ENCODE data around the gene DCHS2. TPM values are rescaled to one million over a fixed set of nuclear protein-coding genes. Genes with fewer than 3 reads are reported as not detected.

DCHS2 gene
- polyA plus RNA-seq, 4 donors, result 0.10 to 0.34 TPM; not detected in 2

GRCh38 chr4:154467886-154468285 is 23.7 kb downstream of the DCHS2 start:
- Histone ChIP-seq H3K36me3 (ENCODE audit: control insufficient read depth in 3 of 3, insufficient read depth in 2 of 3, low read depth in 1 of 3, low read length in 3 of 3) (no peaks in the 10 kb centered on the region), H3K4me3 (ENCODE audit: low read depth in 1 of 3, low read length in 3 of 3) (no peak overlapping the region), H3K9me3 (ENCODE audit: control insufficient read depth in 2 of 2, insufficient read depth in 1 of 2, low read depth in 1 of 2, low read length in 1 of 2) (no peaks in the 10 kb centered on the region), H3K27ac (ENCODE audit: low read depth in 1 of 3, low read length in 2 of 3) (no peak overlapping the region), H3K4me1 (ENCODE audit: control insufficient read depth in 3 of 3, insufficient read depth in 2 of 3, low read depth in 1 of 3, low read length in 2 of 3) (no peaks in the 10 kb centered on the region), H3K27me3 (ENCODE audit: control insufficient read depth in 3 of 3, insufficient read depth in 3 of 3, low read length in 3 of 3) (peaks cover 0 to 2% (median 0%) of the 10 kb centered on the region in 3 donors)
- no peak for DNase-seq
- WGBS, 3 donors, result 16 to 52% (median 32%) methylated on average over 1 of the region's 1 CpG
- FAIRE-seq, result no peak

- WGBS, 3 donors, result 82 to 89% (median 83%) methylated on average over 5 of the region's 5 CpGs
- H3K36me3 ChIP-seq (ENCODE audit: control insufficient read depth in 3 of 3, insufficient read depth in 2 of 3, low read depth in 1 of 3, low read length in 3 of 3), result no peaks in the 10 kb centered on the region
- no peak overlapping the region for H3K4me3 ChIP-seq (ENCODE audit: low read depth in 1 of 3, low read length in 3 of 3)
- no peaks in the 10 kb centered on the region for H3K9me3 ChIP-seq (ENCODE audit: control insufficient read depth in 2 of 2, insufficient read depth in 1 of 2, low read depth in 1 of 2, low read length in 1 of 2)
- FAIRE-seq, result no peak
- H3K4me1 ChIP-seq (ENCODE audit: control insufficient read depth in 3 of 3, insufficient read depth in 2 of 3, low read depth in 1 of 3, low read length in 2 of 3), result no peaks in the 10 kb centered on the region
- H3K27ac ChIP-seq (ENCODE audit: low read depth in 1 of 3, low read length in 2 of 3), result no peak overlapping the region
- no peak for DNase-seq
- peaks cover 0 to 2% (median 0%) of the 10 kb centered on the region in 3 donors for H3K27me3 ChIP-seq (ENCODE audit: control insufficient read depth in 3 of 3, insufficient read depth in 3 of 3, low read length in 3 of 3)
These were observed 25.3 kb downstream of the DCHS2 start for GRCh38 chr4:154466336-154466735.

GRCh38 chr4:154465085-154465484 is 26.5 kb downstream of the DCHS2 start:
- no peak for FAIRE-seq
- H3K27me3 ChIP-seq (ENCODE audit: control insufficient read depth in 3 of 3, insufficient read depth in 3 of 3, low read length in 3 of 3), result peaks cover 0 to 2% (median 0%) of the 10 kb centered on the region in 3 donors
- no peaks in the 10 kb centered on the region for H3K36me3 ChIP-seq (ENCODE audit: control insufficient read depth in 3 of 3, insufficient read depth in 2 of 3, low read depth in 1 of 3, low read length in 3 of 3)
- no peak for DNase-seq
- WGBS, 3 donors, result 81 to 90% (median 89%) methylated on average over 6 of the region's 6 CpGs
- no peaks in the 10 kb centered on the region for H3K9me3 ChIP-seq (ENCODE audit: control insufficient read depth in 2 of 2, insufficient read depth in 1 of 2, low read depth in 1 of 2, low read length in 1 of 2)
- no peak overlapping the region for H3K27ac ChIP-seq (ENCODE audit: low read depth in 1 of 3, low read length in 2 of 3)
- no peaks in the 10 kb centered on the region for H3K4me1 ChIP-seq (ENCODE audit: control insufficient read depth in 3 of 3, insufficient read depth in 2 of 3, low read depth in 1 of 3, low read length in 2 of 3)
- no peak overlapping the region for H3K4me3 ChIP-seq (ENCODE audit: low read depth in 1 of 3, low read length in 3 of 3)

- no peak for DNase-seq
- 73 to 87% (median 85%) methylated on average over 1 of the region's 1 CpG for WGBS, 3 donors
These were observed 26.9 kb downstream of the DCHS2 start for GRCh38 chr4:154464654-154465053.

GRCh38 chr4:154462081-154462810 is 29.4 kb downstream of the DCHS2 start:
- H3K36me3 ChIP-seq (ENCODE audit: control insufficient read depth in 3 of 3, insufficient read depth in 2 of 3, low read depth in 1 of 3, low read length in 3 of 3), result no peaks in the 10 kb centered on the region
- H3K27ac ChIP-seq (ENCODE audit: low read depth in 1 of 3, low read length in 2 of 3), result no peak overlapping the region
- no peaks in the 10 kb centered on the region for H3K4me1 ChIP-seq (ENCODE audit: control insufficient read depth in 3 of 3, insufficient read depth in 2 of 3, low read depth in 1 of 3, low read length in 2 of 3)
- H3K27me3 ChIP-seq (ENCODE audit: control insufficient read depth in 3 of 3, insufficient read depth in 3 of 3, low read length in 3 of 3), result peaks cover 0 to 2% (median 0%) of the 10 kb centered on the region in 3 donors
- no peaks in the 10 kb centered on the region for H3K9me3 ChIP-seq (ENCODE audit: control insufficient read depth in 2 of 2, insufficient read depth in 1 of 2, low read depth in 1 of 2, low read length in 1 of 2)
- FAIRE-seq (no peak), DNase-seq (no peak)
- WGBS, 3 donors, result 86 to 91% (median 89%) methylated on average over 3 of the region's 3 CpGs
- no peak overlapping the region for H3K4me3 ChIP-seq (ENCODE audit: low read depth in 1 of 3, low read length in 3 of 3)

More at GRCh38 chr4:154464654-154465053, 26.9 kb downstream of the DCHS2 start:
- FAIRE-seq, result no peak
- Histone ChIP-seq H3K4me1 (ENCODE audit: control insufficient read depth in 3 of 3, insufficient read depth in 2 of 3, low read depth in 1 of 3, low read length in 2 of 3) (no peaks in the 10 kb centered on the region), H3K9me3 (ENCODE audit: control insufficient read depth in 2 of 2, insufficient read depth in 1 of 2, low read depth in 1 of 2, low read length in 1 of 2) (no peaks in the 10 kb centered on the region), H3K27ac (ENCODE audit: low read depth in 1 of 3, low read length in 2 of 3) (no peak overlapping the region), H3K36me3 (ENCODE audit: control insufficient read depth in 3 of 3, insufficient read depth in 2 of 3, low read depth in 1 of 3, low read length in 3 of 3) (no peaks in the 10 kb centered on the region), H3K4me3 (ENCODE audit: low read depth in 1 of 3, low read length in 3 of 3) (no peak overlapping the region), H3K27me3 (ENCODE audit: control insufficient read depth in 3 of 3, insufficient read depth in 3 of 3, low read length in 3 of 3) (peaks cover 0 to 2% (median 0%) of the 10 kb centered on the region in 3 donors)

GRCh38 chr4:154457471-154457870 is 34.1 kb downstream of the DCHS2 start:
- H3K27ac ChIP-seq (ENCODE audit: low read depth in 1 of 3, low read length in 2 of 3), result no peak overlapping the region
- no peak for FAIRE-seq
- H3K27me3 ChIP-seq (ENCODE audit: control insufficient read depth in 3 of 3, insufficient read depth in 3 of 3, low read length in 3 of 3), result peaks cover 0 to 3% (median 0%) of the 10 kb centered on the region in 3 donors
- 68 to 81% (median 78%) methylated on average over 6 of the region's 6 CpGs for WGBS, 3 donors
- H3K9me3 ChIP-seq (ENCODE audit: control insufficient read depth in 2 of 2, insufficient read depth in 1 of 2, low read depth in 1 of 2, low read length in 1 of 2), result no peaks in the 10 kb centered on the region
- DNase-seq, result no peak
- H3K36me3 ChIP-seq (ENCODE audit: control insufficient read depth in 3 of 3, insufficient read depth in 2 of 3, low read depth in 1 of 3, low read length in 3 of 3), result no peaks in the 10 kb centered on the region
- no peak overlapping the region for H3K4me3 ChIP-seq (ENCODE audit: low read depth in 1 of 3, low read length in 3 of 3)
- no peaks in the 10 kb centered on the region for H3K4me1 ChIP-seq (ENCODE audit: control insufficient read depth in 3 of 3, insufficient read depth in 2 of 3, low read depth in 1 of 3, low read length in 2 of 3)

- Histone ChIP-seq H3K27me3 (ENCODE audit: control insufficient read depth in 3 of 3, insufficient read depth in 3 of 3, low read length in 3 of 3) (peaks cover 0 to 3% (median 0%) of the 10 kb centered on the region in 3 donors), H3K9me3 (ENCODE audit: control insufficient read depth in 2 of 2, insufficient read depth in 1 of 2, low read depth in 1 of 2, low read length in 1 of 2) (no peaks in the 10 kb centered on the region), H3K36me3 (ENCODE audit: control insufficient read depth in 3 of 3, insufficient read depth in 2 of 3, low read depth in 1 of 3, low read length in 3 of 3) (no peaks in the 10 kb centered on the region), H3K4me3 (ENCODE audit: low read depth in 1 of 3, low read length in 3 of 3) (no peak overlapping the region), H3K4me1 (ENCODE audit: control insufficient read depth in 3 of 3, insufficient read depth in 2 of 3, low read depth in 1 of 3, low read length in 2 of 3) (no peaks in the 10 kb centered on the region), H3K27ac (ENCODE audit: low read depth in 1 of 3, low read length in 2 of 3) (no peak overlapping the region)
- DNase-seq (no peak), FAIRE-seq (no peak)
- 93 to 97% (median 94%) methylated on average over 2 of the region's 2 CpGs for WGBS, 3 donors
These were observed 34.7 kb downstream of the DCHS2 start for GRCh38 chr4:154456889-154457288.

GRCh38 chr4:154456240-154456639 is 35.4 kb downstream of the DCHS2 start:
- DNase-seq, result no peak
- Histone ChIP-seq H3K9me3 (ENCODE audit: control insufficient read depth in 2 of 2, insufficient read depth in 1 of 2, low read depth in 1 of 2, low read length in 1 of 2) (no peaks in the 10 kb centered on the region), H3K4me3 (ENCODE audit: low read depth in 1 of 3, low read length in 3 of 3) (no peak overlapping the region), H3K27me3 (ENCODE audit: control insufficient read depth in 3 of 3, insufficient read depth in 3 of 3, low read length in 3 of 3) (peaks cover 0 to 3% (median 0%) of the 10 kb centered on the region in 3 donors), H3K4me1 (ENCODE audit: control insufficient read depth in 3 of 3, insufficient read depth in 2 of 3, low read depth in 1 of 3, low read length in 2 of 3) (no peaks in the 10 kb centered on the region), H3K36me3 (ENCODE audit: control insufficient read depth in 3 of 3, insufficient read depth in 2 of 3, low read depth in 1 of 3, low read length in 3 of 3) (no peaks in the 10 kb centered on the region), H3K27ac (ENCODE audit: low read depth in 1 of 3, low read length in 2 of 3) (no peak overlapping the region)
- 80 to 81% (median 80%) methylated on average over 6 of the region's 6 CpGs for WGBS, 3 donors
- no peak for FAIRE-seq

- 12 to 18% (median 12%) methylated on average over 1 of the region's 1 CpG for WGBS, 3 donors
- no peaks in the 10 kb centered on the region for H3K4me1 ChIP-seq (ENCODE audit: control insufficient read depth in 3 of 3, insufficient read depth in 2 of 3, low read depth in 1 of 3, low read length in 2 of 3)
- FAIRE-seq (no peak), DNase-seq (no peak)
- H3K27ac ChIP-seq (ENCODE audit: low read depth in 1 of 3, low read length in 2 of 3), result no peak overlapping the region
- H3K9me3 ChIP-seq (ENCODE audit: control insufficient read depth in 2 of 2, insufficient read depth in 1 of 2, low read depth in 1 of 2, low read length in 1 of 2), result no peaks in the 10 kb centered on the region
- H3K27me3 ChIP-seq (ENCODE audit: control insufficient read depth in 3 of 3, insufficient read depth in 3 of 3, low read length in 3 of 3), result peaks cover 0 to 3% (median 0%) of the 10 kb centered on the region in 3 donors
- no peaks in the 10 kb centered on the region for H3K36me3 ChIP-seq (ENCODE audit: control insufficient read depth in 3 of 3, insufficient read depth in 2 of 3, low read depth in 1 of 3, low read length in 3 of 3)
- no peak overlapping the region for H3K4me3 ChIP-seq (ENCODE audit: low read depth in 1 of 3, low read length in 3 of 3)
These were observed 36.5 kb downstream of the DCHS2 start for GRCh38 chr4:154455111-154455510.
